Measurements from ENCODE around the gene SESN2. TPM values are rescaled to one million over a fixed set of nuclear protein-coding genes. Genes with fewer than 3 reads are reported as not detected.

SESN2 gene
- total RNA-seq, 4 donors from 2014 or later, result 7.5 to 16.4 (median 11.9) TPM

DNA sequence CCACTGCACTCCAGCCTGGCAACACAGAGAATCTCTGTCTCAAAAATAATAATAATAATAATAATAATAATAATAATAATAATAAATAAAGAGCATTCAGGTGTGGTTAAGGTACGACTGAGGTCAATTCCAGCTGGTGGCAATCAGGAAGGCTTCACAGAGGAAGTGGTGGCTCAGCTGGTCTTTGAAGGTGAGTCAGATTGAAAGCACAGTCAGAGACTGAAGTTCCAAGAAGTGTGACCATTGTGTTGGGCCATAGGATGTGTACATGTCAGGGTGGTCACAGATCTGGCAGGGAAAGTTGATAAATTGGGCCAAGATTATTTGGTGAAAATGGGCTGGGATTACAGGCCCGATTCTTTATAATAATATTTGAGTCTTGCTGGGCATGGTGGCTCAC is 38.5 kb downstream of the SESN2 start:
- Histone ChIP-seq H3K9me3 (no peaks in the 10 kb centered on the region), H3K36me3 (no peaks in the 10 kb centered on the region), H3K27me3 (peaks cover 0 to 15% (median 0%) of the 10 kb centered on the region in 4 donors), H3K27ac (replicated peaks in 1 of 4) (no peak overlapping the region), H3K4me3 (no peak overlapping the region), H3K4me1 (peaks cover 0 to 6% (median 0%) of the 10 kb centered on the region in 4 donors)
- intact Hi-C loops (cut with DNase I), result no loop called here
- TF ChIP-seq POLR2A (IDR thresholded peaks at IDR 0.05; ENCODE audit: low read depth) (no peak), EP300 (IDR thresholded peaks at IDR 0.05) (no peak), POLR2AphosphoS5 (IDR thresholded peaks at IDR 0.05) (no peak)
- TF ChIP-seq, protein P1, sequence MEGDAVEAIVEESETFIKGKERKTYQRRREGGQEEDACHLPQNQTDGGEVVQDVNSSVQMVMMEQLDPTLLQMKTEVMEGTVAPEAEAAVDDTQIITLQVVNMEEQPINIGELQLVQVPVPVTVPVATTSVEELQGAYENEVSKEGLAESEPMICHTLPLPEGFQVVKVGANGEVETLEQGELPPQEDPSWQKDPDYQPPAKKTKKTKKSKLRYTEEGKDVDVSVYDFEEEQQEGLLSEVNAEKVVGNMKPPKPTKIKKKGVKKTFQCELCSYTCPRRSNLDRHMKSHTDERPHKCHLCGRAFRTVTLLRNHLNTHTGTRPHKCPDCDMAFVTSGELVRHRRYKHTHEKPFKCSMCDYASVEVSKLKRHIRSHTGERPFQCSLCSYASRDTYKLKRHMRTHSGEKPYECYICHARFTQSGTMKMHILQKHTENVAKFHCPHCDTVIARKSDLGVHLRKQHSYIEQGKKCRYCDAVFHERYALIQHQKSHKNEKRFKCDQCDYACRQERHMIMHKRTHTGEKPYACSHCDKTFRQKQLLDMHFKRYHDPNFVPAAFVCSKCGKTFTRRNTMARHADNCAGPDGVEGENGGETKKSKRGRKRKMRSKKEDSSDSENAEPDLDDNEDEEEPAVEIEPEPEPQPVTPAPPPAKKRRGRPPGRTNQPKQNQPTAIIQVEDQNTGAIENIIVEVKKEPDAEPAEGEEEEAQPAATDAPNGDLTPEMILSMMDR (IDR thresholded peaks at IDR 0.05), result no peak
- WGBS, result 89% methylated on average over 2 of the region's 2 CpGs
- no peak for DNase-seq (ENCODE audit: extremely low spot score)

DNA sequence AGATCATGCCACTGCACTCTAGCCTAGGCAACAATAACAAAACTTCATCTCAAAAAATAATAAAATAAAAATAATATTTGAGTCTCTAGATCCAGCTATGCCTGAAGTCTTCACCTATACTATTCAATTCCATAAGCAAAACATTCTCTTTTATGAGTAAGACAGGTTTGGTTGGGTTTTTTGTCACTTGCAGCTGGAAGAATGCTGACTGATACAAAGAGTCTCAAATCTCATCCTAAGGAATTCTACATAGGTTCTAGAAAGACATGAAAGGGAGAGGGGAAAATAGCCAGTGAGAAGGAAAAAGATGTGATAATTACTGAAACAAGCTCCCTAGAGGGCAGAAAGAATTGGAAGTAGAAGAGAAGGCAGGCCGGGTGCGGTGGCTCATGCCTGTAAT is 39.1 kb downstream of the SESN2 start:
- DNase-seq (ENCODE audit: extremely low spot score), result no peak
- H3K36me3 ChIP-seq, result no peaks in the 10 kb centered on the region
- WGBS, result 94% methylated on average over 2 of the region's 2 CpGs
- peaks cover 0 to 15% (median 0%) of the 10 kb centered on the region in 4 donors for H3K27me3 ChIP-seq
- H3K27ac ChIP-seq (replicated peaks in 1 of 4), result no peak overlapping the region
- peaks cover 0 to 6% (median 0%) of the 10 kb centered on the region in 4 donors for H3K4me1 ChIP-seq
- no peak overlapping the region for H3K4me3 ChIP-seq
- TF ChIP-seq POLR2AphosphoS5 (IDR thresholded peaks at IDR 0.05) (no peak), EP300 (IDR thresholded peaks at IDR 0.05) (no peak), POLR2A (IDR thresholded peaks at IDR 0.05; ENCODE audit: low read depth) (no peak)
- TF ChIP-seq, protein P1 (IDR thresholded peaks at IDR 0.05), result no peak
- intact Hi-C loops (cut with DNase I), result no loop called here
- H3K9me3 ChIP-seq, result no peaks in the 10 kb centered on the region

DNA sequence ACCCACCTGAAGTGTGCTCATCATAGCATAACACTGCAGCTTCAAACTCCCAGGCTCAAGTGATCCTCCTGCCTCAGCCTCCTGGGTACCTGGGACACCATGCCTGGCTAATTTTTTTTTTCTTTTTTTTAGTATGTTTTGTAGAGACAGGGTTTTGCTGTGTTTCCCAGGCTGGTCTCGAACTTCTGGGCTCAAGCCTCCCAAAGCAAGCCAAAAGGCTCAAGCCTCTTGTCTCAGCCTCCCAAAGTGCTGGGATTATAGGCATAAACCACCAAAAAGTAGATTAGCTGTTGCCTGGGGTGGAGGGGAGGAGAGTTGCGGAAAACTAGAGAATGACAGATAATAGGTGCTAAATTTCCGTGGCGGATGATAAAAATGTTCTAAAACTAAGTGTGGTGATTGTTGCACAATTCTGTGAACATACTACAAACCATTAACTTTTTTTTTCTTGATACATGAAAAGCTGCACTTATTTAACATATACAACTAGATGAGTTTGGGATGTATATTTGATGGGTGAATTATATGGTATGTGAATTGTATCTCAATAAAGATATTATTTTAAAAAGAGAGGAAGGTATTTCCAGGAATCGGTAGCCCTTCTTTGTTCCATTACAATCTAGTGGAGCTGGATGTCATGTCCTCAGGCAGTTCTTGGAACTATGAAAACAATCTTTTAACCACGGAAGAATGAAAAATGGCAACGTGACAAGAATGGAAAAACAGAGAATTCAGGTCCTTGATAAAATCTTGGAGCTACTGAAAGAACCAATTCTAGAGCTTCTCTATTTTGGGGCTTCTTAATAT is 42.3 kb downstream of the SESN2 start:
- Histone ChIP-seq H3K27me3 (peaks cover 0 to 15% (median 0%) of the 10 kb centered on the region in 4 donors), H3K4me1 (peaks cover 0 to 6% (median 0%) of the 10 kb centered on the region in 4 donors), H3K36me3 (no peaks in the 10 kb centered on the region), H3K27ac (replicated peaks in 1 of 4) (no peak overlapping the region), H3K9me3 (no peaks in the 10 kb centered on the region), H3K4me3 (no peak overlapping the region)
- TF ChIP-seq POLR2AphosphoS5 (IDR thresholded peaks at IDR 0.05), result no peak
- no peak for TF ChIP-seq EP300 (IDR thresholded peaks at IDR 0.05)
- TF ChIP-seq, protein P1 (IDR thresholded peaks at IDR 0.05), result no peak
- no peak for TF ChIP-seq POLR2A (IDR thresholded peaks at IDR 0.05; ENCODE audit: low read depth)
- no peak for DNase-seq (ENCODE audit: extremely low spot score)
- WGBS, result 56% methylated on average over 7 of the region's 7 CpGs
- intact Hi-C loops (cut with DNase I), result no loop called here

DNA sequence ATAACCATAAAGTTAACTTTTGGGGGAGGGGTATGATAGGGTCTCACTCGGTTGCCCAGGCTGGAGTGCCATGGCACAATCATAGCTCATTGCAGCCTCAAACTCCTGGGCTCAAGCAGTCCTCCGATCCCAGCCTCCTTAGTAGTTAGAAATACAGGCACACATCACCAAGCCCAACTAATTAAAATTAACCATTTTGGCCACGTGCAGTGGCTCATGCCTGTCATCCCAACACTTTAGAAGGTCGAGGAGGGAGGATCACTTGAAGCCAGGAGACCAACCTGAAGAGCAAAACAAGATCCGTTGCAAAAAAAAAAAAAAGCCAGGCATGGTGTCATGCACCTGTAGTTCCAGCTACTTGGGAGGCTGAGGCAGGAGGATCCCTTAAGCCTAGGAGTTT is 42.9 kb downstream of the SESN2 start:
- intact Hi-C loops (cut with DNase I), result no loop called here
- Histone ChIP-seq H3K27ac (replicated peaks in 1 of 4) (no peak overlapping the region), H3K4me1 (no peaks in the 10 kb centered on the region), H3K9me3 (no peaks in the 10 kb centered on the region), H3K4me3 (no peak overlapping the region), H3K27me3 (peaks cover 0 to 11% (median 0%) of the 10 kb centered on the region in 4 donors), H3K36me3 (no peaks in the 10 kb centered on the region)
- WGBS, result 85% methylated on average over 5 of the region's 5 CpGs
- TF ChIP-seq EP300 (IDR thresholded peaks at IDR 0.05) (no peak), POLR2AphosphoS5 (IDR thresholded peaks at IDR 0.05) (no peak), POLR2A (IDR thresholded peaks at IDR 0.05; ENCODE audit: low read depth) (no peak)
- TF ChIP-seq, protein P1 (IDR thresholded peaks at IDR 0.05), result no peak
- DNase-seq (ENCODE audit: extremely low spot score), result no peak

All from esophagus muscularis mucosa (tissue), 4 donors.